ENCODE results near the gene ASTN2.

Gene ASTN2

DNA sequence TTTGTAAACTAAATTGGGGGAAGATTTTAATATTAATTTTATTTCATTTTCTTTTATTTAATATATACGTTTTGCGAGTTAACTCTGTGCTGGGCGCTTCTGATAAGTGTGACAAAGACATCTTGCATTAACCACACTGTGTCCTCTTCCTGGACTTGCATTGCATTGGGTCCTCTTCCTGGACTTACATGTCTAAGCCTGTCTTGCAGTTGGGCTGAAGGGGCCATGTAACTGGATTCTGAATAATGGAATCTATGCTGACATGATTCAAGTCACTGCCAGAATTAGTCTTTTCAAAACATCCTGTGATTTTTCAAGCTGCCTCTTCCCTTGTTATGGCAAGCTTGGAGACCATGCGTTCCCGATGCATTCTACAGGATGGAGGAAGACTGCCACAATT is 605.2 kb downstream of the ASTN2 start:
- DNase-seq (ENCODE audit: low read depth in 2 of 2) = no peak

DNA sequence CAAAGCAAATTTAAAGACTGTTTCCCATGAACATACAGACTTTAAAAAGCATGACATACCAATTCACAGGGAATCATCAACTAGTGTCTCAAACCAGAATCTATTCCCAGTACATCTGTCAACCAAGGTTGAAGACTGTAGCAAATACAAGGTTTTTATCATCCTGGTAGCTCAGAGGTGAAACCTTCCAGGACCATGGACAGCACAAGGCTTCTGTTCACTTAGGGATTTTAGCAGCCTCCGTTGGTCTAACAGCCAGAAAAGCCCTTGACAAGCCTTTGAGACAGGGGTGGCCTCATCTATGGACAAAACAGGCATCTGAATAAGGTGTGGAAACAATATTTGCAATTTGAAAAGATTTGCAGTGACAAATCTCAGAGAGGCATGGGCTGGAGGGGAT is 608.8 kb downstream of the ASTN2 start:
- DNase-seq (ENCODE audit: low read depth in 2 of 2) = no peak

DNA sequence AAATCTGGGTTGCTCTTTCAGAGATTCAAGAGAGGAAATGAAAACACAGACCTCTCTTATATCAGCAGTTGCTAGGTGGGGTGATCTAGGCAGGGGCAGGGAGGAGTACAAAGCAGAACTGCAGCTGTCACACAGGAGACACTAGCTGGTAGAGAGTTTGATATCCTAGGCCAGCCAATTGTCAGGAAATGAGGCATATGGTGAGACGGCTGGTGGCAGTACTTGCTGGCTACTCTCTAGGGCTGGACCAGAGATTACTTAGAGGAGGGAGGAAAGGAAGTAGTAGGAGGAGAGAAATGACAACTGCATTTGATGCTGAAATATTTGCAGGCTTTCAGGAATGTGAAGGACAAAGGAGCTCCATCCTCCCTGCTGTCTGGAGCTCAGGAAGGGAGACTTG is 614.0 kb downstream of the ASTN2 start:
- no peak for DNase-seq (ENCODE audit: low read depth in 2 of 2)

DNA sequence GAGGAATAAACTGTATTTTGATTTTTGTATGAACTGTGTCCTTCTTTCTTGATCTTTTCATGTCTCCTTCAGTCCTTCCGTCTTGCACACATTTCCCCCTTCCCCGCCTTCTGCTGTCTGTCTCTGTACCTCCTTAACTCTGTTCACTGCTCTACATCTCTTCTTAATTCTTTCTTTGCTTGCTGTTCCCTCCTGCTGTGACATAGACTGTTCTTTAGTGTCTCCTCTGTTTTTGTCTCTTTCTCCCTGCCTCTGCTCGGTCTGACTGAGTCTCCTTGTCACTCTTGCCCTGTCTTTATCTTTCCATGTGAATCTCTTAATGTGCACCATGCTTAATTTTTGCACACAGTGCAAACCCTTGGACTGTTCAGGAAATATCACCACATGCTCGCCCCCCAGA is 614.8 kb downstream of the ASTN2 start:
- DNase-seq (ENCODE audit: low read depth in 2 of 2) = no peak

DNA sequence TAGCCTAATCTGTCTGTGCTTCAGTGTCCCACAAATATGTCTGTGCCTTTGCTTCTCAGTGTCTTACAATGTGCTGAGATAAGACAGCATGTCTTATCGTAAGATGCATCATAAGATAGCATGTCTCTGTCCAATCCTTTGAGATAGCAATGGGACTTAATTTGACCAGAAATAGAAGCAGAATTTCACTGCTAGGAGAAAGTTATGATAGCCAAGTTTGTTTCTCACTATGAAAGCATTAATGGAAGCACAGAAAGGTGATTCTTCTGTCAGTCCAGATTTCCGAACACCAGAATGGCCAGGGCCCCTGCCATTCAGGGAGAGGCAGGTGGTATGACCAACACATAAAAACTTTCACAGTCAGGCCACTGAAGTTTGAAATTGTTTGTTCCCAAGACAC is 616.3 kb downstream of the ASTN2 start:
- DNase-seq (ENCODE audit: low read depth in 2 of 2) = no peak

DNA sequence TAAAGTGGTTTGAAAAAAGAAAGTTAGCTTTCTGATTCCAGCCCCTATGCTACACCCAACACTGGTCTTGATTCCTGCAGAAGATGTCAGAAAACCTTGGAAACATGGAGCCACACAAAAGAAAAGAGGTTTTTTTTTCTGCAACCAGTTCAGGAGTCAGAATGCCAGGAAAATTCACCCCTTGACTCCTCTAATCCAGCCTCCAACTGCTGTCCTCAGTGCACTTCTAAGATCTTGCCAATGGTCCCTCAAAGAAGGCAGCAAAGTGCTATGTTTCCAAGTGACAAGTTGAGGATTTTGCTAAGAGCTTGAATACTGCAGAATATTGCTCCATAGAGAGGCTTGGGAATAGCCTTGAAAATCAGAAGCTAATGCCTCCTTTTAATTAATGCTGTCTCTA is 617.6 kb downstream of the ASTN2 start:
- DNase-seq (ENCODE audit: low read depth in 2 of 2) = no peak

DNA sequence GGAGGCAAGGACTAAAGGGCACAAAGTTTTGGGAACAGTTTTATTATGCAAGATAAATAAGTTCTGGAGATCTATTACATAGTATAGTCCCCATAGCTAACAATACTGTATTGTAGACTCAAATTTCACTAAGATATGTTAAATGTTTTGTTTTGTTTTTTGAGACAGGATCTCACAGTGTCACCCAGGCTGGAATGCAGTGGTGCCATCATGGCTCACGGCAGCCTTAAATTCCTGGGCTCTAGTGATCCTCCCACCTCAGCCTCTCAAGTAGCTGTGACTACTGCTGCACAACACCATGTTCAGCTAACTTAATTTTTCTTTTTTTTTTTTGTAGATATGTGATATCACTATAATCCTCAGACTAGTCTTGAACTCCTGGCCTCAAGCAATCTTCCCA is 618.2 kb downstream of the ASTN2 start:
- no peak for DNase-seq (ENCODE audit: low read depth in 2 of 2)

DNA sequence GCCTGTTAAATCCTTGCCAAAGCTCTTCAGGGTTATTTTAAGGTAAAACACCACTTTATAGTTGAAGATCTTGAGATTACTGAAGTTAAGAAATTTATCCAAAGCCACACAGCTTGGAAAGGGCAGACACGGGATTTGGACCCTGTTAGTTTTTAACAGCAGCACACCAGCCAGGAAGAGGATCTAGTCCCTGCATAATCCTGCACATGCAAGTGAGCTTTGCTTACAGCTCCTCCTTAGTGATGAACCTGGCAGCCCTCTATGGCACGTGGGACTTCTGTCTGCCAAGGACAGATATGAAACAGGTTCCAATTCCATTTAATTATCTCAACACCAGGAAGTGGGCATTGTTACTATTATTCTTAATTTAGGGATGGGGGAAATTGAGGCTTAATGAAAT is 619.0 kb downstream of the ASTN2 start:
- DNase-seq (ENCODE audit: low read depth in 2 of 2) = no peak

DNA sequence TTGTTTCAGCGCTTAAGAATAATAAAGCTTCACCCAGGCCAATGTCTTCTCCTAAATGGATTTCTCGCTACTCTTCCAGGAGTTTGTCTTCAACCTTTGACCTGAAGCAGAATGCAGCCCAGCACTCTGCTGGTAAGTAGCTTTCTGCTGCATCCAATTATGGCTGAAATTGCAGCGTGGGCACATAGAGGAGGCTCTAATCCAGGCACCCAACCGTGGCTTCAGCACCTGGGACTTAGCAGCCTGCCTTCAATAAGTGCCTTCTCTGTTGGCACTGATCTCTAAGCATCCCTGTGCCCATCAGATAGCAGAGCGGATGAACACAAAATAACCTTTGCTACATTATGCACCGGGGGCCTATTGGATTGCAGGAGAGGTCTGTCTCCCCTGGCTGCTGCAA is 622.6 kb downstream of the ASTN2 start:
- no peak for DNase-seq (ENCODE audit: low read depth in 2 of 2)

DNA sequence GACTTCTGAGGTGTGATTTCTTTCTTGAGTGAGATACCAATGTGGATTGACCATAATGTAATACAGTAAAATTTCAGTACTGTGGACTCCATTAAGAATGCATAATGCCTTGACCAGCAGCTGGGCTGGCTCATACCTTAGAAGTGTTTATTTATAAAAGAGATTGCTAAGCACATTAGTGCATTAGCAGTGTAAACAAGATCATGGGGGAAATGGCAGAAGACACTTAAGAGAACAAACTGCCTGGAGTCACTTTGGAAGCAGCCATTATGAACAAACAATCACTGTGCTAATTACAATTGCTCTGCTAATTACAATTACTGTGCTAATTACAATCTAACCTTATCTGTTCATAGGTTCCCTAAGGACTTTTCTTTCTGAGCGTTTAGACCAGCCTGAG is 623.5 kb downstream of the ASTN2 start:
- DNase-seq (ENCODE audit: low read depth in 2 of 2) = no peak

DNA sequence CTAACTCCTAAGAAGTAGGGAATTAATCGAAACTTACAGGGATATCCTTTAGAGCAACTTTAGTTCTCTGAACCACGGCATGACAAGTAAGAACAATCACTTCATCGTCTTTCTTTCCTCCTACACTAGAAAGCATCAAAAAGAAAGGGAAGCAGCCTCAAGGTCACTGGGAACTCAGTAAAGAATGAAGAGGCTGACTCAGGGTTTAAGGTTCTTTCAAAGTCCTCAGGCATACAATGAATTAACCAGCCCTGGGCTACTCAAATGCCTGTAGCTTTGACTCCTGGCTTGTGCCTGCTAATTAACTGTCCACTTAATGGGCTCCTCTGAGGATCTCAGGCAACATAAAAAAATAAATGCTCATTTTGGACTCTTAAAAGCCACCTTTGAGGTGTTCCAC is 625.8 kb downstream of the ASTN2 start:
- DNase-seq (ENCODE audit: low read depth in 2 of 2) = no peak

DNA sequence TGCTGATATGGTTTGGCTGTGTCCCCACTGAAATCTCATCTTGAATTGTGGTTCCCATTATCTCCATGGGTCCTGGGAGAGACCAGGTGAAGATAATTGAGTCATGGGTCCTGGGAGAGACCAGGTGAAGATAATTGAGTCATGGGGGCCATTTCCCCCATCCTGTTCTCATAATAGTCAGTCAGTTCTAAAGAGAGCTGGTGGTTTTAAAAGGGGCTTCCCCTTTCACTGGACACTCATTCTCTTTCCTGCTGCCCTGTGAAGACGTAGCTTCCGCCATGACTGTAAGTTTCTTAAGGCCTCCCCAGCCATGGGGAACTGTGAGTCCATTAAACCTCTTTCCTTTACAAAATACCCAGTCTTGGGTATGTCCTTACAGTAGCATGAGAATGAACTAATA is 628.1 kb downstream of the ASTN2 start:
- DNase-seq (ENCODE audit: low read depth in 2 of 2) = no peak

DNA sequence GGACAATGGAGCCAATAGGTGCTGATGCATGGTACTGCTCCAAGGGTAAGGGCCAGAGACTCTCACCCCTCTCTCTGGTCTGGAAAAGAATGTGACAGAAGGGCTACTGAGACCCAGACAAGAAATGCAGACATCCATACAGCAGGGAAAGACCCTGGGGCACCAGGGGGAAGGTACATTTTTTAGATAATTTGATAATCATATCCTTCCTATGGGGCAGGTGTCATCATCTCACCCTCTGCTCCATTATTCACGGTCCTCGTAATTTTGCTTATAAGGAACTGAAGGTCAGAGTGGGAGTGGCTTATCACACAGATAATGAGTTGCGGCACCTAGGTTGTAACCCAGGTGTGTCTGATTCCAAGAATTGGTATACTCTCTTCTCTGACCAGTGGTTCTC is 637.7 kb downstream of the ASTN2 start:
- DNase-seq (ENCODE audit: low read depth in 2 of 2) = no peak

DNA sequence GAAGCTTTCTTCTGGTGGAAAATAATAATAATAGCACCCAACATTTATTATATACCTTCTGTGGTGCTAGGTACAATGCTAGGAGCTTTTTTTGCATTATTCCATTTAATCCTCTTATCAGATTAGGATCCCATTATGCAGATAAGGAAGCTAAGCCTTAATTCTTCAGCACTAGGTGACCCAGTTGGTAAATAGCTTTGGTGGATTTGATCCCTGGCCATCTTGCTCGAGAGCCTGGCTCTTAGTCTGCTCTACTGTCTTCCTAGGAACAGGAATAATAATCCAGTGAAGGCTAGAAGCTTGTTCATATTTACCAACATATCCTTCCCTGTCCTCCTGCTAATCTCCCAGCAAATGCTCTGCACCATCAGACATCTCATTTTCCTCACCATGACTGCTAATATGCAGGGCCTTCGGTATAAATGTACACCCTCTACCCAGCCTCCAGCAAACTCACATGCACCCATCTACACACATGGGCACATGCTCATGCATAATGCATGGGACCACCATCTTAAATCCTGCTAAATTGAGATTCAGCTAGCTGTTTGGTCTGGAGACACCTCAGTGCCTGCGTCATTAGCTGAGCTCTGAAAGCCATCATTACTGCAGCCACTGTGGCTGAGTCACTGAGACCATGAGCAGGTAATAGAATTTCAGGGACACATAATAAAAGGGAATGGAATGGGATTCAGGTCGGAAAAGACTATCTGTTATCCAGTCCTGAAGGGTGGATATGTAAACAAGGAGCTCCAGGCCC is 640.3 kb downstream of the ASTN2 start:
- no peak for DNase-seq (ENCODE audit: low read depth in 2 of 2)

DNA sequence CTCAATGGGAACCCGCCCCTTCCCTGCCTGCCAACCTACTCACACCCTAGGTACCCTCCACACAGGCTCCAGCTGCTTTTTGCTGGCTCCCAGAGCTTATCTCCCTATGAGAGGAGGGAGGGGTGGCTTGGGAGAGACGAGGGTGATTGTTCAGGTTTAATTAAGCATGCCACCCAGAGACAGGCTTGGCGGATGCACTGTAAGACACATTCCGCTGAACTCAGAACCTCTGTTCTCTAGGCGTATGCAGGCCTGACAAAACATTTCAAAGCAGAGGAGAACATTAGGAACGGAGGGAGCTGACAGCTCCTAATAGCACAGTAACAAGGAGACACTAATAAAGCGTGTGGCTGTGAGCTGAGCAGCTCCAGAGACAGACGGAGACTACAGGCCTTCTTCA is 647.6 kb downstream of the ASTN2 start:
- DNase-seq (ENCODE audit: low read depth in 2 of 2) = no peak

DNA sequence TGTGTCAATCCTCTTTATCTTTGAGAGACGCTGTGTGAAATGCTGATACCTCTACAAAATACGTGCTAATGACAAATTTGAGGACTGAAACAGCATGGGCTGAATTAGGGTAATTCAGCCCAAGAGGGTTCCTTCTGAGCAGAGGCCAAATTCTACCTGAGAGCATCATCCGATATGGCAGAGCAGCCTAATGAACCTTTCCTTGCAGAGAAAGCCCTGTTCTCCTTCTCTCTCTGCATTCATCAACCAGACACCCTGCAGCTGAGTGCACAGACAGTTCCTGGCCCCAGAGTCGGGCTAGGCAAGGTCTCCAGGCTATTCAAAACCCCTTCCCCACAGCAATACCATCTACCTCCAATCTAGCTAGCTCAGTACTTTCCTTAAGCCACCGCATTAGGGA is 649.8 kb downstream of the ASTN2 start:
- DNase-seq (ENCODE audit: low read depth in 2 of 2) = no peak

DNA sequence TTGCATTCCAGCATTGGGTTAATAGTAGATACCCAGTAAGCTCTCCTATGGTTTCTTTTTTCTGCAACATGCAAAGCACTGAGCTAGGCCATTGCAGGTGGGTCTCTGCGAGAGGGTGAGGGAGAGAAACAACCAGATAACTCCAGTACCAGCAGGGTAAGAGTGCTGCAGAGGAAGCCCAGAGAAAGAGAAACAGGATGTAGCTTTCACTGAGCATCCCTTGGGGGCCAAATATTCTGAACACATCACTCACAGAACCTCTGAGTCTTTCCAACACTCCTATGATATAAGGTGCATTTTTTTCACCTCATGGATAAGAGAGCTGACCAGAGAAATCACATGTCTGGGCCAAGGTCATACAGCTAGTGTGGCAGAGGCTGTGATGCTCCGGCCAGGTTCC is 651.1 kb downstream of the ASTN2 start:
- no peak for DNase-seq (ENCODE audit: low read depth in 2 of 2)

DNA sequence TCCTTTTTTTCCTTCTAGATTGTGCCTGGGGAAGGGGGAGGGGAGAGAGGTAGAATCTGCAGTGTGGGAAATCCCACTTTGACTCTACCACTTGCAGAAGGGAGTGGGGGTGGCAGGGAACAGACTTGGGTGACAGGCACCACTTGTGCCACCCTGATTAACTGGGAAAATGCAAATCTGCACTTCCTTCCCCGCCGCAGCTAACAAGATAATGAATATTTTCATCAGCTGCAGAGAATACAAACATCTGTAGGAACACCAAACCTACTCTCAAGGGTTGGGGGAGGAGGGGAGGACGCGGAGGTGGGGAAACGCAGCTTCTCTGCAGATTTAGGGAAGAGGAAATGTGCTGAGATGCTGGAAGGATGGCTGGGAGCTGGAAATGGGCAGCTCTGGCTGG is 654.2 kb downstream of the ASTN2 start:
- DNase-seq (ENCODE audit: low read depth in 2 of 2) = no peak

DNA sequence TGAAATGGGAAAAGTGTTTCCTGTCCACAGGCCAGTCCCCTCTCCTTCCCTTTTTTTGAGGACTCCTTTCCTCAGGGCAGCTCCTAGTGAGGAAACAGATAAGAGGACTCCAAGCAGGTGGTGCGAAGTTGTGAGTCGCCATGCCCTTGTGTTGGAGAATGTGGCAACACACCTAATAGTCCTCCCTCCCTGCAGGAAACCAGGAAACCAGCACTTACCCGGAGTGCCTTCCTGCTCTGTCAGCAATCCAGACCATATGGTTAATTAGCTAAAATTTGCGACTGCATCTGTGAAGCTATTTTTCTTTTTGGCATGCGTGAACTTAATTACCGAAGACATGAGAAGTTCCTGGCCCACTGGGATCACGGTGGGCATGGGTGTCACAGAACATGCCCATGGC is 657.8 kb downstream of the ASTN2 start:
- DNase-seq (ENCODE audit: low read depth in 2 of 2) = no peak

DNA sequence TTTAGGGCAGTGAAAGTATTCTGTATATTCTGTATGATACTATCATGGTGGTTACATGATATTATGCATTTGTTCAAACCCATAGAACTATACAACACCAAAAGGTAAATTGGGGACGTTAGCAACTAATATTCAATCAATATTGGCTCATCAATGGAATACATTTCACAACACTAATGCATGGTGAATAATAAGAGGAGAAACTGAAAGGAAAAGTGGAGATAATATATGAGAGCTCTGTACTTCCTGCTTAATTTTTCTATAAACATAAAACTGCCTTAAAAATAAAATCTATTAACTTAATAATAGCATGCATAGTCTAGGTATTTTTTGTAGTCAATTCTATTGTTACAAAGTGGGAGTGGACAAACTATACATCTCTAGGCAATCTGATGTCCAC is 661.5 kb downstream of the ASTN2 start:
- DNase-seq (ENCODE audit: low read depth in 2 of 2) = no peak

DNA sequence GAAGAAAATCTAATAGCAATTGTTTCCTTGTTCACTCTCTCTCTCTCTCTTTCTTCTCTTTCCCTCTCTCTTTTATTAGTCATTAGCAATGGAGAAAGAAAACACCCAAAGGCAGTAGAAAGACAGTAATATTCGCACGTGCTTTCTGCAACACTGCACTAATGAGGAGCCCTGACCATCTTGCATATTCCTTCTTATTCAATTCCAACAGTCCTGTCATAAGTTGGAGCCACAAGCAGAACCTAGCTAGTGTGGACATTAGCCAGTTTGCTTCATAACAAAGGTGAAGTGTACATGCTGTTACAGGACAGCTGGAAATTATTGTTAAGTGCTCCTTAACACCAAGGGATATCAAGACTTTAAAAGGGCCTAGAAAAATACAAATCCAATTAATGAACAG is 664.3 kb downstream of the ASTN2 start:
- DNase-seq (ENCODE audit: low read depth in 2 of 2) = no peak

DNA sequence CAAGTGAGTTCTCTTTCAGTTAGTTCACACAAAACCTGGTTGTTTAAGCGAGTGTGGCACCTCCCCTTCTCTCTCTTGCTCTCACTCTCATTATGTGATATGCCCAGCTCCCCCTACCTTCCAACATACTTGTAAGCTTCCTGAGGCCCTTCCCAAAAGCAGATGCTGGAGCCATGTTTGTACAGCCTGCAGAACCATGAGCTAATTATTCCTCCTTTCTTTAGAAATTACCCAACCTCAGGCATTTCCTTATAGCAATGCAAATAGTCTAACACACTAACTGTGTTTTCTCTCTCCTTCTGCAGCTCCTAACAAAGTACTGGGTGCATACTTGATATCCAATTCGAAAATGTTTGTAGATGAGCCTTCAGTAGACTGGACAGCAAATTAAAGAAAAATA is 665.1 kb downstream of the ASTN2 start:
- no peak for DNase-seq (ENCODE audit: low read depth in 2 of 2)

DNA sequence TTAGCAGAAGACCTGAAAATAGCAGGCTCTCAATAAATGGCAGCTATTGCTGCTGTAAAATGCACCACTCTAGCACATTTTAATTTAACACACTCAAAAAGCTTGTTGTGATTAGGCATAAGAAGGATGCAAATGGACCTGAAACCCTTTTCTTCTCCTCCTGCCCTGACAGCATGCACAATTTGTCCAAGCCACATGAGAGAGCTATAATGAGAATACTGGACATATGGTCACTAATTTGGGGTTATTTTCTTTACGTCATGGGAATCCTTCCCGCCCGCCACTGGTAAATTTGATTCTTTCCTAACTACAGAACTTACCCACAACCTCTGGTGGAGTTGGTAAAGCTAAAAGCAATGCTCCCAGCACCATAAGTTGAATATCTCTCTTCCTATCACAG is 665.7 kb downstream of the ASTN2 start:
- DNase-seq (ENCODE audit: low read depth in 2 of 2) = no peak

DNA sequence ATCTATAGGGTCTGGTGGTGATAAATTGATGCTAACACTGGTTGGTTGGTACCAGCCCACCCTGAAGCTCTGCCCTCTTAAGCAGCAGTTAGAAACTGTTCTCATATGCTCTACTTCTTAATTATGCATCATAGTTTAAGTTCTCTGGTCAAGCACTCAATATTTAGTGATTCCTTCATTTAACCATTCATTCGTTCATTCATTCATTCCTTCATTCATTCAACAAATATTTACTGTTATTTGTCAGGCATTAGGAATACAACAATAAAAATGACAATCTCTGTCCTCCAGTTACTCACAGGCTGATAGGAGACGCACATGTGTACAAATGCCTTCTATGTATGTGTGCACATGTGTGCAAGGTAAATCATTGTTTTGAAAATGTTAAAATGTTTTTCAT is 673.1 kb downstream of the ASTN2 start:
- no peak for DNase-seq (ENCODE audit: low read depth in 2 of 2)
